ENCODE measurements around the gene DOK6. TPM values are rescaled to one million over a fixed set of nuclear protein-coding genes. Genes with fewer than 3 reads are reported as not detected.
A peak's percentile ranks its signal among the peaks of the same experiment; 100 is the strongest.

Gene DOK6
- total RNA-seq, 1 donor = 2.1 TPM

DNA sequence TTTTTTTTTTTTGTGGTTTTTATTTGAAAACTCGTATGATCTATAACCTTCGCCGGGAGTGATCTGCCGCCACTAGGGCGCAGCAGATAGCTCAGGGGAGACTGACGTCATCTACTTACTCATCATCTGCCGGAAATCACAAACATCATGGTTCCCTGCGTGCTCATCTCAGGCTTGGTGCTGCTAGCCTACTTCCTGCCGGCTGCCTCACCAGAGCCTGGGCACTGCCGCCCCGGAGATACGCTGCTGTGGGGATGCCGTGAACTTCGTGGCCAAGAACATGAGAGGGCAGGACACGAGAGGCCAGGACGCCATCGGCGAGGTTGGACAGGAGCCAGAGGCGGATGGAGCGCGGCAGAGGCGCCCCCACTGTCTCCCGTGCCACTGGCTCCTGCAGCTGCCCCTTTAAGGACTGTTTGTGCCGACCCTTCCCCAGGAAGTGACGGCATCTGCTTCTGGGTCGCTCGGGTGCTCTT, 68.8 kb downstream of the DOK6 start:
- no peak for DNase-seq (ENCODE audit: low read depth)
- no peak overlapping the region for H3K4me3 ChIP-seq (ENCODE audit: low read depth, low read length)
- TF ChIP-seq, protein P1, sequence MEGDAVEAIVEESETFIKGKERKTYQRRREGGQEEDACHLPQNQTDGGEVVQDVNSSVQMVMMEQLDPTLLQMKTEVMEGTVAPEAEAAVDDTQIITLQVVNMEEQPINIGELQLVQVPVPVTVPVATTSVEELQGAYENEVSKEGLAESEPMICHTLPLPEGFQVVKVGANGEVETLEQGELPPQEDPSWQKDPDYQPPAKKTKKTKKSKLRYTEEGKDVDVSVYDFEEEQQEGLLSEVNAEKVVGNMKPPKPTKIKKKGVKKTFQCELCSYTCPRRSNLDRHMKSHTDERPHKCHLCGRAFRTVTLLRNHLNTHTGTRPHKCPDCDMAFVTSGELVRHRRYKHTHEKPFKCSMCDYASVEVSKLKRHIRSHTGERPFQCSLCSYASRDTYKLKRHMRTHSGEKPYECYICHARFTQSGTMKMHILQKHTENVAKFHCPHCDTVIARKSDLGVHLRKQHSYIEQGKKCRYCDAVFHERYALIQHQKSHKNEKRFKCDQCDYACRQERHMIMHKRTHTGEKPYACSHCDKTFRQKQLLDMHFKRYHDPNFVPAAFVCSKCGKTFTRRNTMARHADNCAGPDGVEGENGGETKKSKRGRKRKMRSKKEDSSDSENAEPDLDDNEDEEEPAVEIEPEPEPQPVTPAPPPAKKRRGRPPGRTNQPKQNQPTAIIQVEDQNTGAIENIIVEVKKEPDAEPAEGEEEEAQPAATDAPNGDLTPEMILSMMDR (IDR thresholded peaks at IDR 0.05; ENCODE audit: insufficient read depth, low read length) = peak; percentile 2

DNA sequence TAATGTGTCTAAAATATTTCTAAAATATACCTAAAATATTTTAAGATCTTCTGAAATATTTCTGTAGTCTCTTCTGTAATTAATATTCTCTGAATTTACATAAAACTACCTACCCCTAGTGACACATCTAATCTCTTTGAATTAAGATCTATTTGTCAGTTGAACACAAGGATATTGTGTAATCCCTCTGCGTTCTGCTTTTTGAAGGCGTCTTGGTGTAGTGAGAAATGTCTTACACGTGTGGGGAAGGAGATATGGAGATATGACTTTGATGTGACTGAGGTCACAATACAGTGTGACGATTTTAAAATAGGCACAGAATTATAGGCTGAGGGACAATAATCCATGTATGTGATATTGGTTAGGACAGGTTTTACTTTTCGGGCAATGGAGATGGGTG, 79.8 kb downstream of the DOK6 start:
- TF ChIP-seq, protein P1 (IDR thresholded peaks at IDR 0.05; ENCODE audit: insufficient read depth, low read length) = no peak
- no peak overlapping the region for H3K4me3 ChIP-seq (ENCODE audit: low read depth, low read length)
- no peak for DNase-seq (ENCODE audit: low read depth)

DNA sequence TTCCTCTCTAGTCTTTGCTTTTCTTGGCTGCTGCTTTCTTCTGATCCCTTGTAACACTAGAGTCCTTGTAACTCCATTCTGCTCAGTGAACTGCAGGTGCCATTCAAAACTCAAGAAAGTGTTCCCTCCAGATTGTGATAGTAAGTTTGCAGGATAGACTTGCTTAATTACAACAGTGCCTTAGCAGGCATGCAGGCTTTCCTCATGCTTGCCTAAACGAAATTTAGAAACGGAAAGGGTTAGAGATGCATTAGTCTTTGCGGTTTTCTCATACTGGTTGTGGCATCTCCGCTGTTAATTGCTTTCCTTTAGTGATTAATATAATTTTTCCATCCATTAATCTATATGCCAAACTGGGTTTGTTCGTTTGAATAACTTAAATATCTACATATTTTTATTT, 82.9 kb downstream of the DOK6 start:
- no peak overlapping the region for H3K4me3 ChIP-seq (ENCODE audit: low read depth, low read length)
- DNase-seq (ENCODE audit: low read depth) = no peak
- TF ChIP-seq, protein P1 (IDR thresholded peaks at IDR 0.05; ENCODE audit: insufficient read depth, low read length) = no peak

DNA sequence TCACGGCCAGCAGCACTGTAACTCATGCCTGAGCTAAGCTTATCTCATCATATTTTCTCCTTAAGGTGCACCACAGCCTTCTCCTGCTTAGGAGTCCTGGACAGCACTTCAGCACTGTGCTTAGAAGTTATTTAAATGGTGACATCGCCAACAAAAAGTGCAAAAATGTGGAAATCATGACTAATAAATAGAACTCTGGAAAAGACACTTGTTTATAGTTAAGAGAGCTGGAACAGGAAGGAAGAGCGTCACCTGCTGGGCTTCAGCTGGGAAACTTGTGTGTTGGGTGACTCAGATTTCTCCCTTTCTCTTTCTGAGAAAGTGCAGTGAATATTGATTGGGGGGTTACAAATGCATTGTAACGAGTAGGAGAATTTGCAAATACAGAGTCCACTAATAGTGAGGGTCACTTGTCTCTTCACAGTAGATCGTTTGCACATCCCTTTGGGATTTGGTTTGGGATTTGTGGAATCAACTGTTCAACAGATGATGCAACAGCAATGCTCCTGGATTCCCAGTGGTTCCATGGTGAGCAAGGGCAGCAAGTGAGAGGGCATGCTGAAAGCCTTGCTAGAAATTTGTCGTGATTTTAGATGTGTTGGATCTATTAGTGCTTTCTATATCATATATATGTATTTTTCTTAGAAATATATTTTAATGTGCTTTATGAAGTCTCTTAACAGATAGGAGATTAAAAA, 84.2 kb downstream of the DOK6 start:
- TF ChIP-seq, protein P1 (IDR thresholded peaks at IDR 0.05; ENCODE audit: insufficient read depth, low read length) = no peak
- H3K4me3 ChIP-seq (ENCODE audit: low read depth, low read length) = no peak overlapping the region
- DNase-seq (ENCODE audit: low read depth) = peak; percentile 20

DNA sequence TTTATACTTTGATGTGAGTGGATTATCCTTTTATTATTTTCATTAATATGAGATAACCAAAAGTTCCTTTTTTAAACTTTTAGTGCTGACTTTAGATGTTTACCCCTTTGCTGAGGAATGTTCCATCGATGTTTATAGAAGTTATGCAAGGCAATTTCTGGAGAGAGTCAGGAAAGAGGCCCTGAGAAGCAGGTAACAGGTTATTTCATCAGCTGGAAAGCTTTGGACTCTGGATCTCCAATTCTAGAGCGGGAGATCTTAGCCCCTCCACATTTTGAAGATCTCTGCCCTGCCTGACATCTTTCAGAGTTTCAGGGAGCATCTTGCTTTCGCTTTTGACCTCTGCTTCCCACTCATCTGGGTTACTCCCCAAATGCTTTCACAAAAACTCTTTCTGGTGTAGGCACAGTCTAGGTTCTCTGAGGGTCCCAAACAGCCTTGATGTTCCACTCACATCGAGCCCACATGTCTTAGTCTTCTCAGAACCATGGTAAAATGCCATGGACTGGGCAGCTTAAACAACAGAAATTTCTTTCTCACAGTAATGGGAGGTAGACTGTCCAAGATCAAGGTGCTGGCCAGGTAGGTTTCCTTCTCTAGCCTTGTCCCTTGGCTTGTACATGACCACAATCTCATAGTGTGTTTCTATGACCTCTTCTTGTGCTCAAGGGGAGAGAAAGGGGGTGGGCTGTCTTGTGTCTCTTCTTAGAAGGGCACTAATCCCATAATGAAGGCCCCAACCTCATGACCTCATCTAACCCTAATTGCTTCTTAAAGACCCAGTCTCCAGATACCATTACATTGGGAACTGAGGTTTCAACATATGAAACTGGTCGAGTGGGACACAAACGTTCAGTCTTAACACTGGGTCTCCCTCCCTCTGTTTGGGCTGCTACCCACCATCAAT, 87.1 kb downstream of the DOK6 start:
- no peak overlapping the region for H3K4me3 ChIP-seq (ENCODE audit: low read depth, low read length)
- DNase-seq (ENCODE audit: low read depth) = no peak
- TF ChIP-seq, protein P1 (IDR thresholded peaks at IDR 0.05; ENCODE audit: insufficient read depth, low read length) = no peak

DNA sequence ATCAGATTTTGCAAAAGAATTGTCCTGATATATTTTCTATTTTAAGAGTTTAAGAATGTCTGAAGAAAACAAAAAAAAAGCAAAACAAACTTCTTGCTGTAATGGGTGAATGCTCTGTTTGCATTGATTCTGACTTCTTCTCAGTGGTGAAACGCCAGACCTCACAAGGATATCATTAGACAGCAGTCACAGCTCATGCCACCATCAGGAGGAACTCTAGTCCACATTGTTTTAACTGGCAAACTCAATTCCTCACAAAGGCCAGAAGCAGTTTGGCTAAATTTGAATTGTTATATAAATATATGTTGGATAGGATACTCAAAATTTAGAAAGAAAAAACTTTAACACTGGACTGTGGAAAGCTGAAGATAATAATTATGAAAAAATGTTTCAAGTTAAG, 89.4 kb downstream of the DOK6 start:
- TF ChIP-seq, protein P1 (IDR thresholded peaks at IDR 0.05; ENCODE audit: insufficient read depth, low read length) = no peak
- peak; percentile 5 for DNase-seq (ENCODE audit: low read depth)
- H3K4me3 ChIP-seq (ENCODE audit: low read depth, low read length) = no peak overlapping the region

Data from fibroblast of the aortic adventitia (primary cell).